Muscle of leg (tissue), 11 donors: Measurements from ENCODE around the gene ST13. TPM values are rescaled to one million over a fixed set of nuclear protein-coding genes. Genes with fewer than 3 reads are reported as not detected.
"Not testable (repeated sequence)": the region's sequence is repeated elsewhere in the genome, so short reads cannot be mapped to it uniquely, and the experiment has no call there.

Experiments used
- DNase-seq: peaks from one replicate; pipeline ENCODE4 v3.0.0; 2013
- H3K27ac ChIP-seq: one replicate; pipeline ENCODE4 v1.5.1; 2013; ENCODE audit warnings: mild to moderate bottlenecking, low read length, control low read depth
- H3K27me3 ChIP-seq: one replicate; pipeline ENCODE4 v1.6.1; 2013; ENCODE audit warnings: low read length; ENCODE audit not compliant: control insufficient read depth, insufficient read depth
- H3K36me3 ChIP-seq: one replicate; pipeline ENCODE4 v1.6.1; 2013; ENCODE audit warnings: low read length; ENCODE audit not compliant: control insufficient read depth, insufficient read depth
- H3K4me1 ChIP-seq: one replicate; pipeline ENCODE4 v1.6.1; 2013; ENCODE audit warnings: low read length; ENCODE audit not compliant: control insufficient read depth, insufficient read depth
- H3K4me3 ChIP-seq: one replicate; pipeline ENCODE4 v1.5.1; 2013; ENCODE audit warnings: low read length, control low read depth
- H3K9me3 ChIP-seq: replicated peaks from 2 replicates; pipeline ENCODE4 v1.6.1; 2013; ENCODE audit warnings: low read depth, low read length; ENCODE audit not compliant: control insufficient read depth
- WGBS: methylation state at CpG from one replicate; pipeline ENCODE4 v1.1.5; 2013; ENCODE audit warnings: missing lambda C conversion rate; ENCODE audit not compliant: insufficient coverage; 5-methylcytosine and 5-hydroxymethylcytosine counted together
- polyA plus RNA-seq, 8 donors: library from polyadenylated mRNA; unstranded; fragments of 120-200 nt; gene quantifications; one replicate each; pipeline versions ENCODE4 v1.2.1 to v1.2.3, GENCODE V29; 2013; ENCODE audit warnings: inconsistent platforms in 1 of 8, low replicate concordance in 1 of 8; ENCODE audit not compliant: insufficient read length in 8 of 8, insufficient read depth in 1 of 8
- total RNA-seq: library from RNA; stranded (reverse); fragments of 120-200 nt; gene quantifications from one replicate; pipeline ENCODE4 v1.2.4, GENCODE V29; 2013

The ST13 gene
- total and polyA plus RNA-seq, 9 donors: 347 to 484 (median 433) TPM

GRCh38 chr22:40853333-40853732 is 3.1 kb downstream of the ST13 start:
- no peak overlapping the region for H3K4me3 ChIP-seq
- peaks cover 14% of the 10 kb centered on the region for H3K4me1 ChIP-seq

DNA sequence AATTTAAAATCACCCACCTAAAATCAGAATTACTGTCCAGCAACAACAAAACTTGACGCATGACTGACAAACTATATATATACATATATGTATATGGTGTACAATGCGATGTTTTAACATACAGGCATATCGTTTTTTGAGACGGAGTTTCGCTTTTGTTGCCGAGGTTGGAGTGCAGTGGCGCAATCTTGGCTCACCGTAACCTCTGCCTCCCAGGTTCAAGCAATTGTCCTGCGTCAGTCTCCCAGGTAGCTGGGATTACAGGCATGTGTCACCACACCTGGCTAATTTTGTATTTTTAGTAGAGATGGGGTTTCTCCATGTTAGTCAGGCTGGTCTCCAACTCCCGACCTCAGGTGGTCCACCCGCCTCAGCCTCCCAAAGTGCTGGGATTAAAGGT is 10.6 kb downstream of the ST13 start:
- peaks cover 48% of the 10 kb centered on the region for H3K36me3 ChIP-seq
- not testable (repeated sequence) for H3K27me3 ChIP-seq, DNase-seq, H3K9me3 ChIP-seq, H3K4me3 ChIP-seq, H3K27ac ChIP-seq, H3K4me1 ChIP-seq
- WGBS: 94% methylated on average over 9 of the region's 11 CpGs

More at GRCh38 chr22:40853333-40853732, 3.1 kb downstream of the ST13 start:
- DNase-seq: no peak
- no peak overlapping the region for H3K27ac ChIP-seq
- no peaks in the 10 kb centered on the region for H3K27me3 ChIP-seq
- H3K9me3 ChIP-seq: no peaks in the 10 kb centered on the region
- H3K36me3 ChIP-seq: peaks cover 10% of the 10 kb centered on the region
- 50% methylated on average over 1 of the region's 1 CpG for WGBS

DNA sequence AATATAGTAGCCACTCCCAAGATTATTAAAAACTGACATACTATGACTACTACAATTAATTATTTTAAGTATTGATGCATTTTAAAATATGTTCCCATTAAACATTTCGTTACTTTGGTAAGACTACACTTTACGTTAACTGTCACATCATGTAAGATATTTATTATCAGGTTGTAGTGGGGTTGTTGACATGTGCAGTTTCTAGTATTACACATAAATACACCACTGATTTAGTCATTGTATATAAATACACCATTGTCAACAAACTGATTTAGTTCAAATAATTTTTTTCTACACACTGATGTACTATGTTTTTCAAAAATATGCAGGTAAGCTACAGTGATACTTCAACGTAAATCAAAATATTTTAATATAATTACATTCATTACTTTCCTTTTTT is 11.5 kb downstream of the ST13 start:
- no CpG with 5 or more reads among the region's 3 CpGs for WGBS
- Histone ChIP-seq H3K4me1 (no peaks in the 10 kb centered on the region), H3K4me3 (no peak overlapping the region), H3K27ac (no peak overlapping the region), H3K36me3 (peaks cover 55% of the 10 kb centered on the region), H3K9me3 (no peaks in the 10 kb centered on the region), H3K27me3 (no peaks in the 10 kb centered on the region)
- no peak for DNase-seq

GRCh38 chr22:40838486-40838885 is 18.0 kb downstream of the ST13 start:
- Histone ChIP-seq H3K36me3 (peaks cover 65% of the 10 kb centered on the region), H3K4me3 (no peak overlapping the region), H3K27me3 (no peaks in the 10 kb centered on the region), H3K4me1 (no peaks in the 10 kb centered on the region), H3K27ac (no peak overlapping the region), H3K9me3 (no peaks in the 10 kb centered on the region)
- no CpG with 5 or more reads among the region's 3 CpGs for WGBS
- no peak for DNase-seq

DNA sequence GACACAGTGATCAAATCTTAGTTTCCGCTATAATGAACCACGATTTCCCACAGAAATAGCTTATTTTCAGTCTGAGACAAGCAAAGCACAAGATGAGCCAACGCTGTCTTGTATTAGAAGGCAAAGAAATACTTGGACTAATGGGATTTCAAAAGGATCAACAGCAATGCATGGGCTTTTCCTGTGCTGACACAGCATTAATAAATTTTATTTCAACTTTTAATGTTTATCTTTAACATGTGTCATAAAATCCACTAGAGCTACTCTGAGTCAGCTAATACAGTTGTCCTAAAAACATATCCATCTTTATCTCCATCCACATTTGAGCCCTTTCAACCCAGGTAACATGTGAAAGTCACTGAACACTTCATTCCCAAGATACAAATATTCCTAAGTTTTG is 21.8 kb downstream of the ST13 start:
- Histone ChIP-seq H3K4me1 (no peaks in the 10 kb centered on the region), H3K4me3 (no peak overlapping the region), H3K27me3 (no peaks in the 10 kb centered on the region), H3K9me3 (no peaks in the 10 kb centered on the region), H3K27ac (no peak overlapping the region), H3K36me3 (peaks cover 53% of the 10 kb centered on the region)
- no peak for DNase-seq
- WGBS: 100% methylated on average over 2 of the region's 3 CpGs

GRCh38 chr22:40829131-40829530 is 27.3 kb downstream of the ST13 start:
- Histone ChIP-seq H3K9me3 (no peaks in the 10 kb centered on the region), H3K27me3 (no peaks in the 10 kb centered on the region), H3K27ac (no peak overlapping the region), H3K4me3 (no peak overlapping the region), H3K4me1 (no peaks in the 10 kb centered on the region), H3K36me3 (peaks cover 30% of the 10 kb centered on the region)
- 83% methylated on average over 3 of the region's 6 CpGs for WGBS
- DNase-seq: no peak

DNA sequence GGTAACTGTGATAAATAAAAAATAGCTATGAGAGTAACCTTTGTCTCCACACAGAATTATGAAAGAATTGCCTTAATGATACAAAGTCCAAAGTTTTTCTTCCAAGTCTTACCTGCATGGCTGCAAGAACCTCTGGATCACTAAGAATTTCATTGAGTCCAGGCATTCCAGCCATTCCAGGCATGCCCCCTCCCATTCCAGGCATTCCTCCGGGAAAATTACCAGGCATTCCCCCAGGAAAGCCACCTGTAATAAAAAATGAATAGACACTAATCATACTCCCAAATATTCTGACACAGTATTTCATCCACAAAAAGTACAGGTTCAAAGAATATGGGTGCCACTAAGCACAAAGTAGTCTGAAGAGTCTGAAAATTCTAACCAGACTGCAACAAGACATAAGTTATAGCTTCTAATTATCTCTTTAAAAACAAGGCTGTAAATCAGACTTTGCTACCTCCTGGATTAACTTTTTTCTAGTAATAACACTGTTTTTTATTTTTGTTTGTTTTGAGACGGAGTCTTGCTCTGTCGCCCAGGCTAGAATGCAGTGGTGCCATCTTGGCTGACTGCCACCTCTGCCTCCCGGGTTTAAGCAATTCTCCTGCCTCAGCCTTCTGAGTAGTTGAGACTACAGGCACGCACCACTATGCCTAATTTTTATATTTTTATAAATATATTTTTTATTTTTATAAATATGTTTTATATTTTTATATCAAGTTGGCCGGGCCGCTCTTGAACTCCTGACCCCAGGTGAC is 29.3 kb downstream of the ST13 start:
- Histone ChIP-seq H3K27me3 (no peaks in the 10 kb centered on the region), H3K36me3 (peaks cover 28% of the 10 kb centered on the region), H3K27ac (no peak overlapping the region), H3K4me3 (no peak overlapping the region), H3K4me1 (no peaks in the 10 kb centered on the region), H3K9me3 (no peaks in the 10 kb centered on the region)
- DNase-seq: no peak
- WGBS: 72% methylated on average over 2 of the region's 7 CpGs

DNA sequence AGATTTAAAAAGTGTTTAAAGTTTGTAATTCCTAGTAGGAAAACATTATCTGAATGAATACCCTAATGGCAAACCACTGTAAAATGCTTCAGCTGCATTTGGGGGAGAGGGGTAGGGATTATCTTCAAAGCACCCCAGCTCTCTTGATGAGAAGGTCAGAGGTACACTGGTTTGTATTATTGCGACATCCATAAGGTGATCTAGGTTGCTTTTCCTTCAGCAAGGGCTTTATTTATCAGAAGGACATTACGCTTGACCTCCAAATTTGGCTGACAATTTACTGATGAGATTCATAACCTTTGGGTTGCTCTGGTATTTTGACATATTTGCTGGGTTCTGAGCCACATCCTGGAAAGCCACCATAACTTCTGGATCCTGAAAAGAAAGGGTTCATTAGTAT is 30.1 kb downstream of the ST13 start:
- H3K4me3 ChIP-seq, H3K4me1 ChIP-seq, H3K9me3 ChIP-seq, DNase-seq, H3K27me3 ChIP-seq, H3K27ac ChIP-seq: not testable (repeated sequence)
- peaks cover 27% of the 10 kb centered on the region for H3K36me3 ChIP-seq
- WGBS: 90% methylated on average over 2 of the region's 2 CpGs

DNA sequence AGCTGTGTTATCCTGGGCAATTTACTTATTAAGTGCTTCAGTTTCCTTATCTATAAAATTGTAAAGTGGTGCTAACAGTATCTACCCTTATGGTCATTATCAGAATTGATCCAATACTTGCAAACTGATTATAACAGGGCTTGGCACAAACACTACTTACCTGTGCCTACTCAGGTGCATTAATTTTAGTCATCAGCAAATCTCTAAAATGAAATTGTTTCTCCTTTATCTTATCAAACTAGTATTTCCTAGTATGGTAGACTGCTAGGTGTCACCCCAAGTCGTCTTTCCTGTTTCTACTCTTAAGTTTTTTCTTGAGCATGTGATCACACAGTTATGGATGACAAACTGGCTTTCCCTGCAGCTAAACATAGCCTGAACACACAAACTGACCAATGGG is 33.0 kb downstream of the ST13 start:
- H3K4me3 ChIP-seq: no peak overlapping the region
- H3K4me1 ChIP-seq: peaks cover 8% of the 10 kb centered on the region
- H3K36me3 ChIP-seq: peaks cover 15% of the 10 kb centered on the region
- H3K27me3 ChIP-seq: no peaks in the 10 kb centered on the region
- H3K9me3 ChIP-seq: no peaks in the 10 kb centered on the region
- WGBS: no CpG with 5 or more reads among the region's 1 CpG
- no peak overlapping the region for H3K27ac ChIP-seq
- DNase-seq: no peak

DNA sequence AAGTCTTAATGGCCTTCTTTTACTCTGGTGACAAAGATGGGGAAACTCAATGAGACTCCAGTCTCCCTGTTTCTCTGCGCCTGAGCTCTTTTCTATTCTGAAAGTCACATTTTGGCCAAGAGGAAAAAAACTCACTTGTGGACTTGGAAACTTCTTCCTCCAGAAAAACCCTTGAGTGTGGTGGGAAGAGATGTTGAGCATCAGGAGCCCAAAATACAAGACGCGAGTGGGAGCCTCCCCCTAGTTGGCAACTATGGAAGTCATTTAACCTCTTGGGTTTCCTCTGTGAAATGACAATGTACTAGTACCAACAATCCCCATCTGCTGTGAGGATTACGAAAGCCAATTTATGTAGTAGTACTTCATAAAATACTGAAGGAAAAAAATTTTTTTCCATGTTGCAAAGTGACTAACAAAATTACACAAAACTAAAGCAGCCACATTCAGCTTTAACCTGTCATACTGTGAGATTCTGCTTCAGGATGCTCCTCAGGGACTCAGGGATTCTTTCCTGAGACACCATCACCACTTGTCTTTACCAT is 36.8 kb downstream of the ST13 start:
- no peak for DNase-seq
- H3K27ac ChIP-seq: peak overlapping the region; percentile 39
- peak overlapping the region; percentile 100 for H3K4me3 ChIP-seq

More for the DNA sequence above, 36.8 kb downstream of the ST13 start:
- Histone ChIP-seq H3K9me3 (no peaks in the 10 kb centered on the region), H3K36me3 (peaks cover 13% of the 10 kb centered on the region), H3K27me3 (no peaks in the 10 kb centered on the region), H3K4me1 (peaks cover 15% of the 10 kb centered on the region)
- WGBS: 0% methylated on average over 1 of the region's 4 CpGs
